HepG2 (cell line): ENCODE results near the gene SPN. TPM values are rescaled to one million over a fixed set of nuclear protein-coding genes. Genes with fewer than 3 reads are reported as not detected.

Experiments
- CC2D1A ChIP-seq: sonication (generic); formaldehyde crosslinking; IDR thresholded peaks from 2 replicates; pipeline ENCODE4 v1.8.1; 2023; ENCODE audit warnings: mild to moderate bottlenecking, missing genetic modification reagents
- CEBPG ChIP-seq: IDR thresholded peaks from 2 replicates; pipeline ENCODE4 v1.6.1; 2016
- HNRNPUL1 ChIP-seq: fragments of 200-400 bp; formaldehyde crosslinking; IDR thresholded peaks from 2 replicates; pipeline ENCODE4 v1.6.1; 2017; ENCODE audit warnings: low read depth, mild to moderate bottlenecking, low read length, moderate library complexity
- PAX8 ChIP-seq: sonication (generic); formaldehyde crosslinking; IDR thresholded peaks from 2 replicates; pipeline ENCODE4 v1.8.0; 2022; ENCODE audit warnings: mild to moderate bottlenecking, missing genetic modification reagents, borderline replicate concordance
- SMC3 ChIP-seq: IDR thresholded peaks from 2 replicates; pipeline ENCODE4 v1.6.1; 2011; ENCODE audit warnings: low read length, improper control_type of control experiment
- U2AF1 ChIP-seq: fragments of 200-400 bp; formaldehyde crosslinking; optimal IDR thresholded peaks from 2 replicates; pipeline ENCODE3; 2017; ENCODE audit warnings: mild to moderate bottlenecking, low read depth, low read length
- ZFP36L1 ChIP-seq: sonication (generic); formaldehyde crosslinking; IDR thresholded peaks from 2 replicates; pipeline ENCODE4 v1.8.0; 2022; ENCODE audit warnings: mild to moderate bottlenecking, missing genetic modification reagents, moderate library complexity
- ZNF101 ChIP-seq: sonication (generic); formaldehyde crosslinking; IDR thresholded peaks from 2 replicates; pipeline ENCODE4 v1.4.0; 2020; ENCODE audit warnings: mild to moderate bottlenecking, low read depth, missing genetic modification reagents, borderline replicate concordance
- ZNF607 ChIP-seq: sonication (generic); formaldehyde crosslinking; IDR thresholded peaks from 2 replicates; pipeline ENCODE4 v1.5.1; 2020; ENCODE audit warnings: missing genetic modification reagents, mild to moderate bottlenecking, borderline replicate concordance
- polyA plus RNA-seq, 8 experiments: library from polyadenylated mRNA; depleted of rRNA in 3 of 8; stranded (reverse) in 7 of 8; unstranded in 1 of 8; fragments of >200 nt; fragmentation: Illumina TruSeq in 4 of 8; extraction: Trizol in 4 of 8; gene quantifications; 2 replicates each; pipeline versions ENCODE4 v1.2.1 to v1.2.3, GENCODE V29; 2011 to 2016; ENCODE audit warnings: low read depth in 4 of 8, missing spikeins in 1 of 8, mixed read lengths in 1 of 8; ENCODE audit not compliant: insufficient read depth in 1 of 8
- total RNA-seq, 5 experiments: library from RNA; depleted of rRNA; stranded (reverse); fragments of >200 nt; fragmentation: Illumina TruSeq; extraction: Trizol; gene quantifications; 2 replicates each; pipeline ENCODE4 v1.2.3, GENCODE V29; 2016; ENCODE audit warnings: low read depth in 1 of 5
- TF ChIP-seq, protein P1 (sequence below): sonication (generic); formaldehyde crosslinking; IDR thresholded peaks from 2 replicates; pipeline ENCODE4 v1.4.0; 2020; ENCODE audit warnings: missing genetic modification reagents
- TF ChIP-seq, protein P2 (sequence below): sonication (generic); formaldehyde crosslinking; IDR thresholded peaks from 2 replicates; pipeline ENCODE4 v1.5.1; 2020; ENCODE audit warnings: missing genetic modification reagents, mild to moderate bottlenecking, borderline replicate concordance
- TF ChIP-seq, protein P3 (sequence below): sonication (generic); formaldehyde crosslinking; IDR thresholded peaks from 2 replicates; pipeline ENCODE4 v1.4.0; 2020; ENCODE audit warnings: mild to moderate bottlenecking, missing genetic modification reagents
- TF ChIP-seq, protein P4 (sequence below): sonication (generic); formaldehyde crosslinking; IDR thresholded peaks from 2 replicates; pipeline ENCODE4 v1.8.1; 2023; ENCODE audit warnings: mild to moderate bottlenecking, moderate library complexity, missing genetic modification reagents
- TF ChIP-seq, protein P5 (sequence below): sonication (generic); formaldehyde crosslinking; IDR thresholded peaks from 2 replicates; pipeline ENCODE4 v1.4.0; 2020; ENCODE audit warnings: mild to moderate bottlenecking, missing genetic modification reagents
- TF ChIP-seq, protein P6 (sequence below): sonication (generic); formaldehyde crosslinking; IDR thresholded peaks from 2 replicates; pipeline ENCODE4 v1.4.0; 2020; ENCODE audit warnings: low read depth, mild to moderate bottlenecking, missing genetic modification reagents
- TF ChIP-seq, protein P7 (sequence below): sonication (generic); formaldehyde crosslinking; IDR thresholded peaks from 2 replicates; pipeline ENCODE4 v1.4.0; 2020; ENCODE audit warnings: low read depth, mild to moderate bottlenecking, missing genetic modification reagents

SPN gene
- total and polyA plus RNA-seq, 2 of the 13 experiments (the other 11 are each of a cell fraction or from before 2014, with no cell fraction given), result 0.22 to 1.6 TPM

DNA sequence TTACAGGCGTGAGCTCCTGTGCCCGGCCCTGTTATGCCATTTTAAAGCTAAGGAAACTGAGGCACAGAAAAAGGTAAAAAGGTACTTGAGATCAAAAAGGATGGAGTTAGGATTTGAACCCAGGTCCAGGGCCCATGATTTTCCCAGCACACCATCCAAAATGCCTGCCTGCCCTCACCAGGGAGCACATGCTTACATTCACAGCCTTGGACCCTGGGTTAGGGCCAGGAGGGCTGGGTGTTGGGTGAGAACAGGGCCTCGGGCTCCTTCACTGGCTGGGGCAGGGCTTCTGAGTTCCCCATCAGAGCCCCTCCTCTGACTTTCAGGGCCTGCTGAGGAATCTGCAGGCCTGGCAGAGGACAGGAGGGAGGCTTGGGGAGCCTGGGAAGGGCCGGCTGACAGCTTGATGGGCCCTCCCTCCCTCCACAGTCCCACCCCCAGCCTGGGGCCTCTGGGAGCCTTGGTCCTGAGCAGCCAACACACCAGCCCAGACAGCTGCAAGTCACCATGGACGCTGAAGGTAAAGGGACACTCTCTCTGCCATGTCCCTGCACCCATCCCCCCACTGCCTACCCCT is 15.7 kb downstream of the SPN start, which contains the start of gene QPRT (continued):
- TF ChIP-seq, protein P1, sequence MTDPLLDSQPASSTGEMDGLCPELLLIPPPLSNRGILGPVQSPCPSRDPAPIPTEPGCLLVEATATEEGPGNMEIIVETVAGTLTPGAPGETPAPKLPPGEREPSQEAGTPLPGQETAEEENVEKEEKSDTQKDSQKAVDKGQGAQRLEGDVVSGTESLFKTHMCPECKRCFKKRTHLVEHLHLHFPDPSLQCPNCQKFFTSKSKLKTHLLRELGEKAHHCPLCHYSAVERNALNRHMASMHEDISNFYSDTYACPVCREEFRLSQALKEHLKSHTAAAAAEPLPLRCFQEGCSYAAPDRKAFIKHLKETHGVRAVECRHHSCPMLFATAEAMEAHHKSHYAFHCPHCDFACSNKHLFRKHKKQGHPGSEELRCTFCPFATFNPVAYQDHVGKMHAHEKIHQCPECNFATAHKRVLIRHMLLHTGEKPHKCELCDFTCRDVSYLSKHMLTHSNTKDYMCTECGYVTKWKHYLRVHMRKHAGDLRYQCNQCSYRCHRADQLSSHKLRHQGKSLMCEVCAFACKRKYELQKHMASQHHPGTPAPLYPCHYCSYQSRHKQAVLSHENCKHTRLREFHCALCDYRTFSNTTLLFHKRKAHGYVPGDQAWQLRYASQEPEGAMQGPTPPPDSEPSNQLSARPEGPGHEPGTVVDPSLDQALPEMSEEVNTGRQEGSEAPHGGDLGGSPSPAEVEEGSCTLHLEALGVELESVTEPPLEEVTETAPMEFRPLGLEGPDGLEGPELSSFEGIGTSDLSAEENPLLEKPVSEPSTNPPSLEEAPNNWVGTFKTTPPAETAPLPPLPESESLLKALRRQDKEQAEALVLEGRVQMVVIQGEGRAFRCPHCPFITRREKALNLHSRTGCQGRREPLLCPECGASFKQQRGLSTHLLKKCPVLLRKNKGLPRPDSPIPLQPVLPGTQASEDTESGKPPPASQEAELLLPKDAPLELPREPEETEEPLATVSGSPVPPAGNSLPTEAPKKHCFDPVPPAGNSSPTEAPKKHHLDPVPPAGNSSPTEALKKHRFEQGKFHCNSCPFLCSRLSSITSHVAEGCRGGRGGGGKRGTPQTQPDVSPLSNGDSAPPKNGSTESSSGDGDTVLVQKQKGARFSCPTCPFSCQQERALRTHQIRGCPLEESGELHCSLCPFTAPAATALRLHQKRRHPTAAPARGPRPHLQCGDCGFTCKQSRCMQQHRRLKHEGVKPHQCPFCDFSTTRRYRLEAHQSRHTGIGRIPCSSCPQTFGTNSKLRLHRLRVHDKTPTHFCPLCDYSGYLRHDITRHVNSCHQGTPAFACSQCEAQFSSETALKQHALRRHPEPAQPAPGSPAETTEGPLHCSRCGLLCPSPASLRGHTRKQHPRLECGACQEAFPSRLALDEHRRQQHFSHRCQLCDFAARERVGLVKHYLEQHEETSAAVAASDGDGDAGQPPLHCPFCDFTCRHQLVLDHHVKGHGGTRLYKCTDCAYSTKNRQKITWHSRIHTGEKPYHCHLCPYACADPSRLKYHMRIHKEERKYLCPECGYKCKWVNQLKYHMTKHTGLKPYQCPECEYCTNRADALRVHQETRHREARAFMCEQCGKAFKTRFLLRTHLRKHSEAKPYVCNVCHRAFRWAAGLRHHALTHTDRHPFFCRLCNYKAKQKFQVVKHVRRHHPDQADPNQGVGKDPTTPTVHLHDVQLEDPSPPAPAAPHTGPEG (CRISPR knock-in tag), result no peak
- TF ChIP-seq HNRNPUL1 (no peak), CEBPG (CRISPR knock-in tag) (no peak), SMC3 (no peak), U2AF1 (no peak), CC2D1A (no peak), ZNF607 (CRISPR knock-in tag) (no peak), ZFP36L1 (CRISPR knock-in tag) (no peak), ZNF101 (CRISPR knock-in tag) (no peak), PAX8 (0 out of 2 replicates have a peak, but pooled peaks have one; percentile 13)
- TF ChIP-seq, protein P2, sequence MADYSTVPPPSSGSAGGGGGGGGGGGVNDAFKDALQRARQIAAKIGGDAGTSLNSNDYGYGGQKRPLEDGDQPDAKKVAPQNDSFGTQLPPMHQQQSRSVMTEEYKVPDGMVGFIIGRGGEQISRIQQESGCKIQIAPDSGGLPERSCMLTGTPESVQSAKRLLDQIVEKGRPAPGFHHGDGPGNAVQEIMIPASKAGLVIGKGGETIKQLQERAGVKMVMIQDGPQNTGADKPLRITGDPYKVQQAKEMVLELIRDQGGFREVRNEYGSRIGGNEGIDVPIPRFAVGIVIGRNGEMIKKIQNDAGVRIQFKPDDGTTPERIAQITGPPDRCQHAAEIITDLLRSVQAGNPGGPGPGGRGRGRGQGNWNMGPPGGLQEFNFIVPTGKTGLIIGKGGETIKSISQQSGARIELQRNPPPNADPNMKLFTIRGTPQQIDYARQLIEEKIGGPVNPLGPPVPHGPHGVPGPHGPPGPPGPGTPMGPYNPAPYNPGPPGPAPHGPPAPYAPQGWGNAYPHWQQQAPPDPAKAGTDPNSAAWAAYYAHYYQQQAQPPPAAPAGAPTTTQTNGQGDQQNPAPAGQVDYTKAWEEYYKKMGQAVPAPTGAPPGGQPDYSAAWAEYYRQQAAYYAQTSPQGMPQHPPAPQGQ (CRISPR knock-in tag), result no peak
- TF ChIP-seq, protein P3, sequence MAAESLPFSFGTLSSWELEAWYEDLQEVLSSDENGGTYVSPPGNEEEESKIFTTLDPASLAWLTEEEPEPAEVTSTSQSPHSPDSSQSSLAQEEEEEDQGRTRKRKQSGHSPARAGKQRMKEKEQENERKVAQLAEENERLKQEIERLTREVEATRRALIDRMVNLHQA, result no peak
- TF ChIP-seq, protein P4, sequence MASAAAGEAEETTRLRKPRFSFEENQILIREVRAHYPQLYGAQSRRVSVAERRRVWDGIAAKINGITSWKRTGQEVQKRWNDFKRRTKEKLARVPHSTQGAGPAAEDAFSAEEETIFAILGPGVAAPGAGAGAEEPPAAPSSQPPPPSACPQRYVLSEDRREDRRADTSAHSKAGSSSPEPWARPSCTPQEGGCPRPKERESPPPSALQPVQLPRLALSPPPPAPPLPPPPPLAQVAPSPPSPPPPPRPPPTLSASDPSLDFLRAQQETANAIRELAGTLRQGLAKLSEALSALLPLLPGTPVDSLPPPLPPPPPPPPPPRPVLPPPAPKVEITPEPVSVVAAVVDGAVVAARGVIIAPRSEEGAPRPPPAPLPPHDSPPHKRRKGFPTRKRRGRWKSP (CRISPR knock-in tag), result no peak
- TF ChIP-seq, protein P5, sequence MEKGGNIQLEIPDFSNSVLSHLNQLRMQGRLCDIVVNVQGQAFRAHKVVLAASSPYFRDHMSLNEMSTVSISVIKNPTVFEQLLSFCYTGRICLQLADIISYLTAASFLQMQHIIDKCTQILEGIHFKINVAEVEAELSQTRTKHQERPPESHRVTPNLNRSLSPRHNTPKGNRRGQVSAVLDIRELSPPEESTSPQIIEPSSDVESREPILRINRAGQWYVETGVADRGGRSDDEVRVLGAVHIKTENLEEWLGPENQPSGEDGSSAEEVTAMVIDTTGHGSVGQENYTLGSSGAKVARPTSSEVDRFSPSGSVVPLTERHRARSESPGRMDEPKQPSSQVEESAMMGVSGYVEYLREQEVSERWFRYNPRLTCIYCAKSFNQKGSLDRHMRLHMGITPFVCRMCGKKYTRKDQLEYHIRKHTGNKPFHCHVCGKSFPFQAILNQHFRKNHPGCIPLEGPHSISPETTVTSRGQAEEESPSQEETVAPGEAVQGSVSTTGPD (CRISPR knock-in tag), result no peak
- TF ChIP-seq, protein P6, sequence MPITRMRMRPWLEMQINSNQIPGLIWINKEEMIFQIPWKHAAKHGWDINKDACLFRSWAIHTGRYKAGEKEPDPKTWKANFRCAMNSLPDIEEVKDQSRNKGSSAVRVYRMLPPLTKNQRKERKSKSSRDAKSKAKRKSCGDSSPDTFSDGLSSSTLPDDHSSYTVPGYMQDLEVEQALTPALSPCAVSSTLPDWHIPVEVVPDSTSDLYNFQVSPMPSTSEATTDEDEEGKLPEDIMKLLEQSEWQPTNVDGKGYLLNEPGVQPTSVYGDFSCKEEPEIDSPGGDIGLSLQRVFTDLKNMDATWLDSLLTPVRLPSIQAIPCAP, result no peak
- TF ChIP-seq, protein P7, sequence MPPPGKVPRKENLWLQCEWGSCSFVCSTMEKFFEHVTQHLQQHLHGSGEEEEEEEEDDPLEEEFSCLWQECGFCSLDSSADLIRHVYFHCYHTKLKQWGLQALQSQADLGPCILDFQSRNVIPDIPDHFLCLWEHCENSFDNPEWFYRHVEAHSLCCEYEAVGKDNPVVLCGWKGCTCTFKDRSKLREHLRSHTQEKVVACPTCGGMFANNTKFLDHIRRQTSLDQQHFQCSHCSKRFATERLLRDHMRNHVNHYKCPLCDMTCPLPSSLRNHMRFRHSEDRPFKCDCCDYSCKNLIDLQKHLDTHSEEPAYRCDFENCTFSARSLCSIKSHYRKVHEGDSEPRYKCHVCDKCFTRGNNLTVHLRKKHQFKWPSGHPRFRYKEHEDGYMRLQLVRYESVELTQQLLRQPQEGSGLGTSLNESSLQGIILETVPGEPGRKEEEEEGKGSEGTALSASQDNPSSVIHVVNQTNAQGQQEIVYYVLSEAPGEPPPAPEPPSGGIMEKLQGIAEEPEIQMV, result no peak; the same call in 1 of the 2 replicates
